ENCODE measurements around the gene RPUSD4.

Gene RPUSD4

DNA sequence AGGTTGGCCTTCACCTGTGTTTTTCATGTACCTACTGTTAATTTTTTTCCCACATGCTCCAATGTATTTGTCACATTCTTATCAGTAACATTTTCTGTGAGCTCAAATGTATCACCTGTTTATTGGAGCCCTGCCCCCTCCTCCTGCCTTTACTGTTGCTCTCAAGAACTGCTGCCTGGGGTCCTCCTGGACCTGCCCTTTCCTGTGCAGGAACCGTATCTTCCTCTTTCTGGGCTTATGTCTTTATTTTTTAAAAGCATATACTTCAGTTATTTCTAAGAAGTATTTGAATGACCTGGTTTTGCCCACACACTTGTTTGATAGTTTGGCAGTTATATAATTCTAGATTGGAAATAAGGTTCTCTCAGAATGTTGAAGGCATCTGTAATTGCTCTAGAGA is 6.0 kb upstream of the RPUSD4 start:
- peak; percentile 36 for DNase-seq (ENCODE audit: low read depth)
- no peak for TF ChIP-seq MYC (IDR thresholded peaks at IDR 0.05; ENCODE audit: low read depth, low read length)
- TF ChIP-seq, protein P1, sequence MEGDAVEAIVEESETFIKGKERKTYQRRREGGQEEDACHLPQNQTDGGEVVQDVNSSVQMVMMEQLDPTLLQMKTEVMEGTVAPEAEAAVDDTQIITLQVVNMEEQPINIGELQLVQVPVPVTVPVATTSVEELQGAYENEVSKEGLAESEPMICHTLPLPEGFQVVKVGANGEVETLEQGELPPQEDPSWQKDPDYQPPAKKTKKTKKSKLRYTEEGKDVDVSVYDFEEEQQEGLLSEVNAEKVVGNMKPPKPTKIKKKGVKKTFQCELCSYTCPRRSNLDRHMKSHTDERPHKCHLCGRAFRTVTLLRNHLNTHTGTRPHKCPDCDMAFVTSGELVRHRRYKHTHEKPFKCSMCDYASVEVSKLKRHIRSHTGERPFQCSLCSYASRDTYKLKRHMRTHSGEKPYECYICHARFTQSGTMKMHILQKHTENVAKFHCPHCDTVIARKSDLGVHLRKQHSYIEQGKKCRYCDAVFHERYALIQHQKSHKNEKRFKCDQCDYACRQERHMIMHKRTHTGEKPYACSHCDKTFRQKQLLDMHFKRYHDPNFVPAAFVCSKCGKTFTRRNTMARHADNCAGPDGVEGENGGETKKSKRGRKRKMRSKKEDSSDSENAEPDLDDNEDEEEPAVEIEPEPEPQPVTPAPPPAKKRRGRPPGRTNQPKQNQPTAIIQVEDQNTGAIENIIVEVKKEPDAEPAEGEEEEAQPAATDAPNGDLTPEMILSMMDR (IDR thresholded peaks at IDR 0.05; ENCODE audit: low read depth, low read length): no peak
- no peak for TF ChIP-seq POLR2A (IDR thresholded peaks at IDR 0.05; ENCODE audit: extremely low read depth, insufficient read length)
- TF ChIP-seq, protein P2, sequence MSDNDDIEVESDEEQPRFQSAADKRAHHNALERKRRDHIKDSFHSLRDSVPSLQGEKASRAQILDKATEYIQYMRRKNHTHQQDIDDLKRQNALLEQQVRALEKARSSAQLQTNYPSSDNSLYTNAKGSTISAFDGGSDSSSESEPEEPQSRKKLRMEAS (IDR thresholded peaks at IDR 0.05; ENCODE audit: low read depth, low read length): no peak
- H3K4me3 ChIP-seq (ENCODE audit: low read depth, low read length): no peak overlapping the region

DNA sequence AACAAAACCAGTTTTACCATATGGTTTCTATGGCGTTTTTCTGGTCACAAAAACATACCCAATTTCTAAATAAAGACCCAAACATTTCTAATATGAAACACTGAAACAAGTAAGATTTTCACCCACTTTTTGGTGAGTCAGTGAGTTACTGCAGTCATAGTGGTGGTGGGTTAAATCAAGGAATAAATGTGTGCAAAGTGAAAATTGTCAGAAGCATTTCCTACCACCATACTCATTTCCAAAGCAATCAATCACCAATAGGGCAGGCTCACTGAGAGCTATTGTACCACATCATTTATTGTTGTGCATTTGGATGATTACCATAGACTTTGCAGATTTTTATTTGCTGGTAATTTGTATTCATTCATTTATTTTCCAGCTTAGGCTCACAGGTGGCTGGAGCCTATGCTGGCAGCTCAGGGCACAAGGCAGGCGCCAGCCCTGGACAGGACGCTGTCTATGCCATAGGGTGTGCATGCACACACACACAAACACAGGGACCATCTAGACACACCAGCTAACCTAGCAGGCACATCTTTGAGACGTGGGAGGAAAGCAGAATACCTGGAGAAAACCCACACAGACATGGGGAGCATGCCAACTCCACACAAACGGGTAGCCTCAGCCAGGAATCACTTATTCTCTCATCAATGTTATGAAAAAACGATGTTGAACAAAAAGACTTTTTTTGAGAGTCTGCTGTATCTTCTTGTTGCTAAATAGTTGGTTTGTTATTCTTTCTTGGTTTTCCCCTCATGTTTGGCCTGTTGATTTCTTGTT is 5.3 kb upstream of the RPUSD4 start:
- no peak overlapping the region for H3K4me3 ChIP-seq (ENCODE audit: low read depth, low read length)
- no peak for TF ChIP-seq POLR2A (IDR thresholded peaks at IDR 0.05; ENCODE audit: extremely low read depth, insufficient read length)
- DNase-seq (ENCODE audit: low read depth): no peak

DNA sequence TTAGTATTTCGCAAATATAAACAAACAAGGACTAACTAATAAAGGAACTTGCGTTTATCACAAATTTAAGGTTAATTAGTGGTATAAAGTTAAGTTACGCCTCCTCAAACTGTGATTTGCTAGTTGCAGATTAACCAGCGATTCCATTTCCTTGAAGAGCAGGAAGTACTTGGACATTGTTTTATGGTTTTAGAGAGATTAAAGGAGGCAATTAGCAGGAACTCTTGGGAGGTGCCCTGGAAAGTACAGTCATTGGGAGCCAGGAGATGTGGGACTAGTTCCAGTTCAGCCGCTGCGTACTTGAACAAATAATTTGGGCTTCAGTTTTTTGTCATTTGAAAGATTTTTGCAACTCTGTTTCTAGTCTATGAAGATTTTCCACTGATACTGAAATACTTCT is 3.4 kb upstream of the RPUSD4 start:
- H3K4me3 ChIP-seq (ENCODE audit: low read depth, low read length): no peak overlapping the region
- DNase-seq (ENCODE audit: low read depth): no peak
- TF ChIP-seq, protein P2 (IDR thresholded peaks at IDR 0.05; ENCODE audit: low read depth, low read length): no peak
- TF ChIP-seq MYC (IDR thresholded peaks at IDR 0.05; ENCODE audit: low read depth, low read length): no peak
- TF ChIP-seq, protein P1 (IDR thresholded peaks at IDR 0.05; ENCODE audit: low read depth, low read length): no peak
- no peak for TF ChIP-seq POLR2A (IDR thresholded peaks at IDR 0.05; ENCODE audit: extremely low read depth, insufficient read length)

DNA sequence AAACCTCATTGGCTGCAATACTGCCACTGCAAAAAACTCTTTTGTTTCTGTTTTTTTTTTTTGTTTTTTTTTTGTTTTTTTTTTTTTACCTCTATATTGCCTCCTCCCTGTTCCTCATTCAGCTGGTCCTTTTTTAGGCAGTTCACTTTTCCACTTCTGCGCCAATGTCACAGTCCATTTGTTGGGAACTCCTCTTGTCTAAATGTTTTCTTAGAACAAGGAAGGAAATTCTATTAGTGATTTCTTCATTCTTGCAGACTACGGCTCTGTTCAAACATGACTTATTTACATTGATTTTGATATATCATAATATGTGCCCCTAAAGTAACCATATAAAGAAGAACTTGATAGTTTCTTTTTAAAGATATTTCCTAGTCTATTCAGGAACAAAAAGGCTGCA is 3.0 kb upstream of the RPUSD4 start:
- no peak for DNase-seq (ENCODE audit: low read depth)
- TF ChIP-seq, protein P1 (IDR thresholded peaks at IDR 0.05; ENCODE audit: low read depth, low read length): no peak
- TF ChIP-seq MYC (IDR thresholded peaks at IDR 0.05; ENCODE audit: low read depth, low read length): no peak
- TF ChIP-seq, protein P2 (IDR thresholded peaks at IDR 0.05; ENCODE audit: low read depth, low read length): no peak
- TF ChIP-seq POLR2A (IDR thresholded peaks at IDR 0.05; ENCODE audit: extremely low read depth, insufficient read length): no peak
- H3K4me3 ChIP-seq (ENCODE audit: low read depth, low read length): no peak overlapping the region

DNA sequence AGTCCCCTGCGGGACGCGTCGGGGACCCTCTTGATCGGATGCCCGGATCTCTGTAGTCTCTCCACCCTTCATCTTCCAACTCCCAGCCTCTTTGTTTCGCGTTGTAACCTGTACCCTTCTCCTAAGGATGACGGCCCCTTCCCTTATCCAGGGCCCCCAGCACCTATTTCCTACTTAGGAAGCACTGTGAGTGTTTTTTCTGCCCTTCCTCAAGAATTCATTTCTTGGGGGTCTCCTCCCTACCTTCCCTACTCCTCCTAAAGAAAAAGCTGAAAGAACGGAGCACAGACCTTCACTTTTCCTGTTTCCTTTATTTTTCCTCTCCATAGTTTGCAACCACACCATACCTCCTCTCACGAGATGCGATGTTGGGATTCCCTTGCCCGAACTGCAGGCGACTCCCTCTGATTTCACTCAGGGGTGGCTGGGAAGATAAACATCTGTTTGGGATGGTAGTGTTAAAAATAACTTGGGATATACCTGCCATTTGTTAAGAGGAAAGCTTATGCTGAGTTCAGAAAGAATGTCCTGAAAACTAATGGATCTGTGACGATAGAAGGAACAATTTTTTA is 725 bp upstream of the RPUSD4 start:
- TF ChIP-seq POLR2A (IDR thresholded peaks at IDR 0.05; ENCODE audit: extremely low read depth, insufficient read length): no peak
- TF ChIP-seq, protein P1 (IDR thresholded peaks at IDR 0.05; ENCODE audit: low read depth, low read length): no peak
- TF ChIP-seq, protein P2 (IDR thresholded peaks at IDR 0.05; ENCODE audit: low read depth, low read length): no peak
- no peak for TF ChIP-seq MYC (IDR thresholded peaks at IDR 0.05; ENCODE audit: low read depth, low read length)
- DNase-seq (ENCODE audit: low read depth): peak; percentile 16
- H3K4me3 ChIP-seq (ENCODE audit: low read depth, low read length): peak overlapping the region; percentile 78

DNA sequence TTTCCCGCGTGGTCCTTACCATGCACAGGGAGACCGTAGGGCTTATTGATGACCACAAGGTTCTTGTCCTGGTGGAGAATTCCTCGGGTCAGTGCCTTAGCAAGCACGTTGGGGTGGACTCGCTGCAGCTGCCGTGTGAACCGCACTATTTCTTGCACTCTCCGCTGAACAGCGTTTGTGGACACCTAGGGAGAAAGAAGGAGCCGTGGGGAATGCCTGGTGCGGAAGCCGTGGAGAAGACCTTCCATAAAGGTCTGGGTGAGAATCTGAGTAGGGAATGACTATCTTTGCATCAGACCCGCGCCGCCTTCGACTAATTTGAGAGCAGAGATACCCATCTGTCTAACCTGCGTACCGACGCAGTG is 597 bp downstream of the RPUSD4 start:
- TF ChIP-seq, protein P2 (IDR thresholded peaks at IDR 0.05; ENCODE audit: low read depth, low read length): no peak
- TF ChIP-seq MYC (IDR thresholded peaks at IDR 0.05; ENCODE audit: low read depth, low read length) (no peak), POLR2A (IDR thresholded peaks at IDR 0.05; ENCODE audit: extremely low read depth, insufficient read length) (no peak)
- TF ChIP-seq, protein P1 (IDR thresholded peaks at IDR 0.05; ENCODE audit: low read depth, low read length): no peak
- peak overlapping the region; percentile 78 for H3K4me3 ChIP-seq (ENCODE audit: low read depth, low read length)
- no peak for DNase-seq (ENCODE audit: low read depth)

Measured in NB4 (cell line).